ENCODE results near the gene NLRP1.

GRCh38 chr17:5630434-5630833, 46.1 kb upstream of the NLRP1 start:
- TF ChIP-seq CTCF (IDR thresholded peaks at IDR 0.05) (no peak), POLR2A (IDR thresholded peaks at IDR 0.05) (no peak)

Data from adrenal gland (tissue), 5 donors.